Measurements from ENCODE around the gene PTGES2. TPM values are rescaled to one million over a fixed set of nuclear protein-coding genes. Genes with fewer than 3 reads are reported as not detected.

PTGES2 gene
- total and polyA plus RNA-seq, 9 of the 15 experiments (the other 6 are each of a cell fraction or from before 2014, with no cell fraction given), result 2.4 to 196 (median 90.1) TPM

DNA sequence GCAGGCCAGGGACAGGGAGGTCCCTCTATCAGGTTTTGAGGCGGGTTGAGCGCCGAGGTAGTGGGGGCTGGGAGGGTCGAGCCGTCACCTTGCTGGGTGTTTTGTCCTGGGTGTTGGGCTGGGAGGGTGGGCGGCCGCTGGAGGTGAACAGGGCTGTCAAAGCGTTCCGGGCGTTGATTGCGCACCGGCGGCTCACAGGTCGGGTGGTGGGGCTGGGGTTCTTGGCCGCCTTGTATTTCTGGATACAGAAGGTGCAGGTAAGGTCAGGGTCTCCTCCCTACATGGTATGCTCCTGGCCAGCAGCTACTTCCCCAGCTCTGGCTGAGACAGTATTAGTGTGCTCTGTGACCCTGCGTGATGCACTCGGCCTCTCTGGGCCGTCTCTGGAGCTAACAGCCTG is 38.6 kb upstream of the PTGES2 start:
- H4K20me1 ChIP-seq (replicated peaks; ENCODE audit: control insufficient read depth, insufficient read depth, low read length), result peaks cover 23% of the 10 kb centered on the region; the same call in 1 of the 2 replicates
- no peak overlapping the region for H3K4me3 ChIP-seq
- H3K9me3 ChIP-seq (replicated peaks; ENCODE audit: control insufficient read depth, insufficient read depth, low read depth, low read length), result no peaks in the 10 kb centered on the region
- H3K9ac ChIP-seq (ENCODE audit: insufficient read depth in 1 of 2, low read depth in 2 of 2, low read length in 2 of 2), result peak overlapping the region in 1 of 2 experiments; percentile 2; a peak in 1 of 4 replicates
- no peak overlapping the region for H2AFZ ChIP-seq (ENCODE audit: low read depth, low read length)
- no peak overlapping the region for H3K4me2 ChIP-seq (ENCODE audit: insufficient read depth, low read length)
- ChIA-PET POLR2A (interaction anchor here (0.6 to 11.0 kb wide), 8 partner anchors 8 to 1717 kb away, joined by 3 to 155 read pairs (median 3); no protein-coding TSS in a partner anchor), CTCF (ENCODE audit: low intra/inter-chr PET ratio) (no interaction called here)
- H3K4me1 ChIP-seq (replicated peaks in 1 of 2; ENCODE audit: control insufficient read depth in 2 of 2, insufficient read depth in 2 of 2, low read length in 2 of 2), result peaks cover 3 to 30% of the 10 kb centered on the region in 2 experiments; a peak in 4 of 5 replicates
- ATAC-seq, result no peak
- no peaks in the 10 kb centered on the region for H3K9me1 ChIP-seq (ENCODE audit: control insufficient read depth, insufficient read depth, low read length)
- DNase-seq (ENCODE audit: extremely low read depth in 1 of 4, low spot score in 3 of 4), result no peak
- 92% methylated on average over 18 of the region's 18 CpGs for WGBS (ENCODE audit: insufficient coverage, low coverage, missing lambda C conversion rate)
- BruUV-seq (replicated peaks), result no TSS peak
- in situ Hi-C loops (cut with MboI) (no loop called here), intact Hi-C loops (cut with micrococcal nuclease) (no loop called here)
- H3K36me3 ChIP-seq (ENCODE audit: control insufficient read depth, insufficient read depth, low read length), result peaks cover 85% of the 10 kb centered on the region
- H3K79me2 ChIP-seq (ENCODE audit: control insufficient read depth, insufficient read depth, low read length), result peaks cover 12% of the 10 kb centered on the region
- no peak overlapping the region for H3K27ac ChIP-seq (ENCODE audit: extremely low read depth, low read depth, low read length)
- TF ChIP-seq ZFP36 (IDR thresholded peaks at IDR 0.05; ENCODE audit: low read depth, low read length, partially characterized antibody), result peak; percentile 45
- TF ChIP-seq SRSF3 (IDR thresholded peaks at IDR 0.05; ENCODE audit: insufficient read depth, low read length), result 0 out of 2 replicates have a peak, but pooled peaks have one; percentile 22
- TF ChIP-seq TARDBP (IDR thresholded peaks at IDR 0.05), result no peak
- 0 out of 2 replicates have a peak, but pooled peaks have one; percentile 6 for TF ChIP-seq RBFOX2 (IDR thresholded peaks at IDR 0.05; ENCODE audit: low read depth, low read length)
- TF ChIP-seq GTF2A2 (tag; IDR thresholded peaks at IDR 0.05), result no peak
- no peak for TF ChIP-seq CREB5 (CRISPR knock-in tag; IDR thresholded peaks at IDR 0.05)
- no peak for TF ChIP-seq SIX5 (IDR thresholded peaks at IDR 0.05; ENCODE audit: borderline replicate concordance in 1 of 2, insufficient read depth in 1 of 2, low read depth in 1 of 2, low read length in 2 of 2)
- TF ChIP-seq POLR2G (IDR thresholded peaks at IDR 0.05; ENCODE audit: low read depth, low read length), result peak; percentile 70
- FAIRE-seq, result no peak
- H3K27me3 ChIP-seq (ENCODE audit: control insufficient read depth in 2 of 2, insufficient read depth in 2 of 2, low read length in 2 of 2), result no peaks in the 10 kb centered on the region
